HEK293 (cell line): ENCODE results near the gene PVRIG.
"Not testable (repeated sequence)": the region's sequence is repeated elsewhere in the genome, so short reads cannot be mapped to it uniquely, and the experiment has no call there.

ENCODE experiments used
- AEBP2 ChIP-seq: fragments of 450-650 bp; formaldehyde crosslinking; IDR thresholded peaks from 2 replicates; pipeline ENCODE4 v1.5.1; 2016; ENCODE audit warnings: missing biosample characterization, missing genetic modification characterization, borderline replicate concordance
- CTCF ChIP-seq: fragments of 450-650 bp; formaldehyde crosslinking; IDR thresholded peaks from 2 replicates; pipeline ENCODE4 v1.5.1; 2016; ENCODE audit warnings: missing biosample characterization, missing genetic modification characterization
- SETDB1 ChIP-seq: IDR thresholded peaks from one replicate; pipeline ENCODE4 v1.6.1; 2017; ENCODE audit warnings: mild to moderate bottlenecking, low read length, moderate library complexity, mixed read lengths; ENCODE audit not compliant: insufficient read length
- SP2 ChIP-seq: fragments of 450-650 bp; formaldehyde crosslinking; IDR thresholded peaks from 2 replicates; pipeline ENCODE4 v1.5.1; 2016; ENCODE audit warnings: missing biosample characterization, missing genetic modification characterization
- ZFP37 ChIP-seq: fragments of 450-650 bp; formaldehyde crosslinking; IDR thresholded peaks from 2 replicates; pipeline ENCODE4 v1.5.1; 2016; ENCODE audit warnings: missing biosample characterization, missing genetic modification characterization
- ZNF132 ChIP-seq: fragments of 450-650 bp; formaldehyde crosslinking; IDR thresholded peaks from 2 replicates; pipeline ENCODE4 v1.5.1; 2017; ENCODE audit warnings: missing biosample characterization, missing genetic modification characterization, borderline replicate concordance
- ZNF157 ChIP-seq: fragments of 450-650 bp; formaldehyde crosslinking; IDR thresholded peaks from 2 replicates; pipeline ENCODE4 v1.5.1; 2016; ENCODE audit warnings: missing biosample characterization, missing genetic modification characterization
- ZNF18 ChIP-seq: fragments of 450-650 bp; formaldehyde crosslinking; IDR thresholded peaks from 2 replicates; pipeline ENCODE4 v1.5.1; 2016; ENCODE audit warnings: missing biosample characterization, missing genetic modification characterization
- ZNF211 ChIP-seq: fragments of 450-650 bp; formaldehyde crosslinking; IDR thresholded peaks from 2 replicates; pipeline ENCODE4 v1.5.1; 2016; ENCODE audit warnings: low read depth, missing biosample characterization, missing genetic modification characterization
- ZNF23 ChIP-seq: fragments of 450-650 bp; formaldehyde crosslinking; IDR thresholded peaks from 2 replicates; pipeline ENCODE4 v1.5.1; 2016; ENCODE audit warnings: missing biosample characterization, missing genetic modification characterization, borderline replicate concordance
- ZNF830 ChIP-seq: fragments of 450-650 bp; IDR thresholded peaks from 2 replicates; pipeline ENCODE4 v1.5.0; 2018; ENCODE audit warnings: missing biosample characterization, missing genetic modification characterization, low read depth, mild to moderate bottlenecking, moderate library complexity
- TF ChIP-seq, protein P1 (sequence below): fragments of 450-650 bp; formaldehyde crosslinking; IDR thresholded peaks from 2 replicates; pipeline ENCODE4 v1.5.1; 2016; ENCODE audit warnings: missing biosample characterization, missing genetic modification characterization
- TF ChIP-seq, protein P2 (sequence below): fragments of 450-650 bp; formaldehyde crosslinking; IDR thresholded peaks from 2 replicates; pipeline ENCODE4 v1.5.1; 2017; ENCODE audit warnings: missing biosample characterization, missing genetic modification characterization

DNA sequence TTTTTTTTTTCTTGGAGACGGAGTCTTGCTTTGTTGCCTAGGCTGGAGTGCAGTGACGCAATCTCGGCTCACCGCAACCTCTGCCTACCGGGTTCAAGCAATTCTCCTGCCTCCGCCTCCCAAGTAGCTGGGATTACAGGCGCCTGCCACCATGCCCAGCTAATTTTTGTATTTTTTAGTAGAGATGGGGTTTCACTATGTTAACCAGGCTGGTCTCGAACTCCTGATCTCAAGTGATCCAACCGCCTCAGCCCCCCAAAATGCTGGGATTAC is 27.1 kb downstream of the PVRIG start:
- not testable (repeated sequence) for TF ChIP-seq ZNF830 (tag by site-specific recombination); ZFP37 (tag by site-specific recombination); SP2 (tag by site-specific recombination); AEBP2 (tag by site-specific recombination); ZNF18 (tag by site-specific recombination); SETDB1; ZNF132 (tag by site-specific recombination); CTCF (tag by site-specific recombination); ZNF211; ZNF157 (tag by site-specific recombination); ZNF23 (tag by site-specific recombination)
- TF ChIP-seq, protein P1, sequence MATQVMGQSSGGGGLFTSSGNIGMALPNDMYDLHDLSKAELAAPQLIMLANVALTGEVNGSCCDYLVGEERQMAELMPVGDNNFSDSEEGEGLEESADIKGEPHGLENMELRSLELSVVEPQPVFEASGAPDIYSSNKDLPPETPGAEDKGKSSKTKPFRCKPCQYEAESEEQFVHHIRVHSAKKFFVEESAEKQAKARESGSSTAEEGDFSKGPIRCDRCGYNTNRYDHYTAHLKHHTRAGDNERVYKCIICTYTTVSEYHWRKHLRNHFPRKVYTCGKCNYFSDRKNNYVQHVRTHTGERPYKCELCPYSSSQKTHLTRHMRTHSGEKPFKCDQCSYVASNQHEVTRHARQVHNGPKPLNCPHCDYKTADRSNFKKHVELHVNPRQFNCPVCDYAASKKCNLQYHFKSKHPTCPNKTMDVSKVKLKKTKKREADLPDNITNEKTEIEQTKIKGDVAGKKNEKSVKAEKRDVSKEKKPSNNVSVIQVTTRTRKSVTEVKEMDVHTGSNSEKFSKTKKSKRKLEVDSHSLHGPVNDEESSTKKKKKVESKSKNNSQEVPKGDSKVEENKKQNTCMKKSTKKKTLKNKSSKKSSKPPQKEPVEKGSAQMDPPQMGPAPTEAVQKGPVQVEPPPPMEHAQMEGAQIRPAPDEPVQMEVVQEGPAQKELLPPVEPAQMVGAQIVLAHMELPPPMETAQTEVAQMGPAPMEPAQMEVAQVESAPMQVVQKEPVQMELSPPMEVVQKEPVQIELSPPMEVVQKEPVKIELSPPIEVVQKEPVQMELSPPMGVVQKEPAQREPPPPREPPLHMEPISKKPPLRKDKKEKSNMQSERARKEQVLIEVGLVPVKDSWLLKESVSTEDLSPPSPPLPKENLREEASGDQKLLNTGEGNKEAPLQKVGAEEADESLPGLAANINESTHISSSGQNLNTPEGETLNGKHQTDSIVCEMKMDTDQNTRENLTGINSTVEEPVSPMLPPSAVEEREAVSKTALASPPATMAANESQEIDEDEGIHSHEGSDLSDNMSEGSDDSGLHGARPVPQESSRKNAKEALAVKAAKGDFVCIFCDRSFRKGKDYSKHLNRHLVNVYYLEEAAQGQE: not testable (repeated sequence)
- TF ChIP-seq, protein P2, sequence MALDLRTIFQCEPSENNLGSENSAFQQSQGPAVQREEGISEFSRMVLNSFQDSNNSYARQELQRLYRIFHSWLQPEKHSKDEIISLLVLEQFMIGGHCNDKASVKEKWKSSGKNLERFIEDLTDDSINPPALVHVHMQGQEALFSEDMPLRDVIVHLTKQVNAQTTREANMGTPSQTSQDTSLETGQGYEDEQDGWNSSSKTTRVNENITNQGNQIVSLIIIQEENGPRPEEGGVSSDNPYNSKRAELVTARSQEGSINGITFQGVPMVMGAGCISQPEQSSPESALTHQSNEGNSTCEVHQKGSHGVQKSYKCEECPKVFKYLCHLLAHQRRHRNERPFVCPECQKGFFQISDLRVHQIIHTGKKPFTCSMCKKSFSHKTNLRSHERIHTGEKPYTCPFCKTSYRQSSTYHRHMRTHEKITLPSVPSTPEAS: not testable (repeated sequence)
